ENCODE data around the gene CRYBG1. TPM values are rescaled to one million over a fixed set of nuclear protein-coding genes. Genes with fewer than 3 reads are reported as not detected.

The CRYBG1 gene
- polyA plus RNA-seq, 2 of the 4 experiments (the other 2 are of a cell fraction) = 0.31 to 0.37 TPM

- no peak for TF ChIP-seq CTCF (IDR thresholded peaks at IDR 0.05)
- no peak for TF ChIP-seq NPAS2 (CRISPR knock-in tag; IDR thresholded peaks at IDR 0.05; ENCODE audit: borderline replicate concordance)
- TF ChIP-seq MAX (IDR thresholded peaks at IDR 0.05) = no peak
Observed at GRCh38 chr6:106442395-106442794, 81.9 kb downstream of the CRYBG1 start (continued).

GRCh38 chr6:106444777-106445507, 84.4 kb downstream of the CRYBG1 start:
- ChIA-PET POLR2A (no interaction called here), CTCF (interaction anchor here (0.6 to 7.1 kb wide), 25 partner anchors 10 to 1207 kb away, joined by 3 to 195 read pairs (median 4); no protein-coding TSS in a partner anchor)
- ATAC-seq (peak; percentile 78 to 86), FAIRE-seq (no peak), DNase-seq (ENCODE audit: low read depth in 1 of 2, low spot score in 1 of 2) (peak; percentile 63 to 66)
- no peak overlapping the region for H3K4me2 ChIP-seq
- WGBS (ENCODE audit: missing lambda C conversion rate) = 13% methylated on average over 4 of the region's 4 CpGs
- no peak overlapping the region for H3K27ac ChIP-seq
- H3K9me3 ChIP-seq = no peaks in the 10 kb centered on the region
- peaks cover 16% of the 10 kb centered on the region for H3K4me1 ChIP-seq
- no peak for TF ChIP-seq ZC3H11A (IDR thresholded peaks at IDR 0.05)
- TF ChIP-seq CHD4 (IDR thresholded peaks at IDR 0.05; ENCODE audit: borderline replicate concordance) = no peak
- TF ChIP-seq NPAS2 (CRISPR knock-in tag; IDR thresholded peaks at IDR 0.05; ENCODE audit: borderline replicate concordance) = no peak
- TF ChIP-seq KDM5A (IDR thresholded peaks at IDR 0.05) = no peak
- no peak for TF ChIP-seq NR3C1 (IDR thresholded peaks at IDR 0.05)
- no peak for TF ChIP-seq HOXA7 (CRISPR knock-in tag; IDR thresholded peaks at IDR 0.05)
- TF ChIP-seq KDM1A (IDR thresholded peaks at IDR 0.05; ENCODE audit: low read depth) = no peak
- TF ChIP-seq CTCF (IDR thresholded peaks at IDR 0.05) = peak; percentile 68
- peak; percentile 82 for TF ChIP-seq MAFK (IDR thresholded peaks at IDR 0.05; ENCODE audit: partially characterized antibody)
- no peak for TF ChIP-seq POLR2AphosphoS2 (conservative IDR thresholded peaks at IDR 0.05; ENCODE audit: low read length)
- no peak for TF ChIP-seq ZFP36 (IDR thresholded peaks at IDR 0.05; ENCODE audit: borderline replicate concordance, partially characterized antibody)
- TF ChIP-seq TP53 (CRISPR knock-in tag; IDR thresholded peaks at IDR 0.05) = no peak
- TF ChIP-seq PHF8 (IDR thresholded peaks at IDR 0.05; ENCODE audit: borderline replicate concordance, low read depth) = no peak
- no peak for TF ChIP-seq BCL3 (IDR thresholded peaks at IDR 0.05)
- TF ChIP-seq GATA3 (IDR thresholded peaks at IDR 0.05; ENCODE audit: borderline replicate concordance) = no peak
- peak; percentile 73 for TF ChIP-seq RAD21 (conservative IDR thresholded peaks at IDR 0.05 in 1 of 2, IDR thresholded peaks at IDR 0.05 in 1 of 2)
- peak; percentile 73 for TF ChIP-seq SMC3 (IDR thresholded peaks at IDR 0.05)
- TF ChIP-seq FOSL2 (IDR thresholded peaks at IDR 0.05) = no peak
- no peak for TF ChIP-seq FOSL2 (CRISPR knock-in tag; IDR thresholded peaks at IDR 0.05)
- no peak for TF ChIP-seq CBX8 (IDR thresholded peaks at IDR 0.05)
- no peak for TF ChIP-seq ZSCAN20 (CRISPR knock-in tag; IDR thresholded peaks at IDR 0.05)
- no peak for TF ChIP-seq EHF (CRISPR knock-in tag; IDR thresholded peaks at IDR 0.05)
- TF ChIP-seq SREBF2 (IDR thresholded peaks at IDR 0.05) = no peak
- TF ChIP-seq NFE2L2 (conservative IDR thresholded peaks at IDR 0.05; ENCODE audit: low read length) = no peak
- no peak overlapping the region for H3K4me3 ChIP-seq

Data from A549 (cell line).